ENCODE results near the gene RTBDN.

DNA sequence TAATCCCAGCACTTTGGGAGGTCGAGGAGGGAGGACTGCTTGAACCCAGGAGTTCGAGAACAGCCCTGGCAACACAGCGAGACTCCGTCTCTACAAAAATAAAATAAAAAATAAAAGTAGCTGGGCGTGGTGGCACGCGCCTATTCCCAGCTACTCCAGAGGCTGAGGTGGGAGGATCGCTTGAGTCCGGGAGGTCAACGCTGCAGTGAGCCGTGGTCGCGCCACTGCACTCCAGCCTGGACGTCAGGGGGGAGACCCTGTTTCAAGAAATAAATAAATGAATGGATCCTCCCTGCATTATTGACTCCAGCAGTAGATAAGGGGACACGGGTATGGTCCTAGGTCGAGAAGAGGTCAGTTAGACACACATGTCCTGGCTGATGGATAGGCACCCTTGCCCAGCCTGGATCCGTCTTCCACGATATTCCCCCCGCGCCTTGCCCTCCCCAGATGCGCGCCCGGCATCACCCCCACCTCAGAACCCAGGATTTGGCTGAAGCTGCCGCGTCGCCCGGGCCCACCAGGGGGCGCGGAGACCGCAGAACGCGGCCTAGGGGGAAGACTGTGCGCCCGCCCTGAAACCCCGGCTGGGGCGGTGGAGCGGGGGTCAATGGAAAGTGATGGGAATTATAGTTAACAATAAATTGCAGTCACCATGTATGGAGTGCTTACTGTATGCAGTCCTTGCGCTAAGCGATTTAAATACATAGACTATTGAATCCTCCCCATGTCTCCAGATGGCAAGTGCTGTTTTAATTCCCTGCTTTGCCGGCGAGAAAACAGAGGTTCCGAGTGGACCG, 57.0 kb downstream of the RTBDN start:
- TF ChIP-seq EZH2phosphoT487 (IDR thresholded peaks at IDR 0.05; ENCODE audit: insufficient read depth, low read depth) = no peak
- no peak for TF ChIP-seq EZH2 (IDR thresholded peaks at IDR 0.05; ENCODE audit: insufficient read depth, poor library complexity, severe bottlenecking)
